ENCODE results near the gene FAM136A. TPM values are rescaled to one million over a fixed set of nuclear protein-coding genes. Genes with fewer than 3 reads are reported as not detected.

Gene FAM136A
- total and polyA plus RNA-seq, 2 of the 13 experiments (the other 11 are each of a cell fraction or from before 2014, with no cell fraction given): 77.8 to 126 TPM

DNA sequence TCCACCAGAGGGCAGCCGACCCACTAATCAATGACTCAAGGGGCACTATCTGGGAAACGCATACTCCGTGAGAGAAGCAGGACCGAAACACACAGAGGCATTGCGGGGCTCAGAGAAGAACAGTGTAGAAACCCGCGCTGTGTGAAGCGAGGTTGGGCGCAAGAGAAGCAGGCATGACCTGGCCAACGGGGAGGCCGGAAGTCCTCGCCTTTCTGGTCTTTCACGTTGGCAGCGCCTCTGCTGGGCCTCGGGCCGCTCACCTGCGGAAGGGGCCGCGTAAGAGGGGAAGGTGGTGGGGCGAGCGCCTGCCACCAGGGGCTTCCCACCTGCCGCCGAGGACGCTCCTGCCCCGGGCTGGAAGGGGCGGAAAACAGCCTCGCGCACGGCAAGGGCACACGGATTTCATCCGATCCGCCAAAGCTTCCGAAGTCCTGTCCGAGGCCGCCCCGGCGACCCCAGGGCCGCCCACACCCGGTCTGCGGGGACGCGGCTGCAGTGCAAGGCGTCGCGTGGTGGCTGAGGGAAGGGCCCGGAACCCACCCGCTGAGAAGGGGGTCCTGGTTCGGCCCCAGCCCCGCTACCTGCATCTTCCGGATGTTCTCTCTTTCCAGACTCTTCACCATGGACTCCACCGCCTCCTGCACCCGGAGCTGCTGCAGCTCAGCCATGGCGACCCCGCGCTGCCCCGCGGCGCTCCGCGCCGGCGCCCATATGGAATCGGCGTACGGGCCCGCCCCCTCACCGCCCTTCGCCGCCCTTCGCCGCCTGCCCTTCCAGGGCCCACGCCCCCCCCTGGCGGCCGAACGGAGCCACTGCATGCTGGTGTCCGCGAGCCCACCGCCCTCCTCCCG is at the start of gene FAM136A (continued):
- TF ChIP-seq, protein P1, sequence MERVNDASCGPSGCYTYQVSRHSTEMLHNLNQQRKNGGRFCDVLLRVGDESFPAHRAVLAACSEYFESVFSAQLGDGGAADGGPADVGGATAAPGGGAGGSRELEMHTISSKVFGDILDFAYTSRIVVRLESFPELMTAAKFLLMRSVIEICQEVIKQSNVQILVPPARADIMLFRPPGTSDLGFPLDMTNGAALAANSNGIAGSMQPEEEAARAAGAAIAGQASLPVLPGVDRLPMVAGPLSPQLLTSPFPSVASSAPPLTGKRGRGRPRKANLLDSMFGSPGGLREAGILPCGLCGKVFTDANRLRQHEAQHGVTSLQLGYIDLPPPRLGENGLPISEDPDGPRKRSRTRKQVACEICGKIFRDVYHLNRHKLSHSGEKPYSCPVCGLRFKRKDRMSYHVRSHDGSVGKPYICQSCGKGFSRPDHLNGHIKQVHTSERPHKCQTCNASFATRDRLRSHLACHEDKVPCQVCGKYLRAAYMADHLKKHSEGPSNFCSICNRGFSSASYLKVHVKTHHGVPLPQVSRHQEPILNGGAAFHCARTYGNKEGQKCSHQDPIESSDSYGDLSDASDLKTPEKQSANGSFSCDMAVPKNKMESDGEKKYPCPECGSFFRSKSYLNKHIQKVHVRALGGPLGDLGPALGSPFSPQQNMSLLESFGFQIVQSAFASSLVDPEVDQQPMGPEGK (CRISPR knock-in tag; IDR thresholded peaks at IDR 0.05): peak; percentile 59
- peak; percentile 48; the same call in 1 of the 2 replicates for TF ChIP-seq CHD4 (IDR thresholded peaks at IDR 0.05; ENCODE audit: borderline replicate concordance, low read length)
- peak; percentile 94; the same call in 1 of the 2 replicates for TF ChIP-seq ZNF160 (CRISPR knock-in tag; IDR thresholded peaks at IDR 0.05)
- peak; percentile 90; the same call in 1 of the 2 replicates for TF ChIP-seq ZNF737 (CRISPR knock-in tag; IDR thresholded peaks at IDR 0.05; ENCODE audit: borderline replicate concordance)
- 0 out of 2 replicates have a peak, but pooled peaks have one; percentile 5 for TF ChIP-seq CEBPG (CRISPR knock-in tag; IDR thresholded peaks at IDR 0.05)
- TF ChIP-seq PHF20 (CRISPR knock-in tag; IDR thresholded peaks at IDR 0.05): peak; percentile 81
- peak; percentile 94 for TF ChIP-seq POLR2G (IDR thresholded peaks at IDR 0.05; ENCODE audit: low read depth, low read length)
- no peak for TF ChIP-seq HMGA1 (CRISPR knock-in tag; conservative IDR thresholded peaks at IDR 0.05)
- TF ChIP-seq ZNF670 (CRISPR knock-in tag; IDR thresholded peaks at IDR 0.05; ENCODE audit: borderline replicate concordance): peak; percentile 79; the same call in 1 of the 2 replicates
- TF ChIP-seq ZNF83 (CRISPR knock-in tag; IDR thresholded peaks at IDR 0.05; ENCODE audit: borderline replicate concordance): peak; percentile 87
- TF ChIP-seq ZFP36L1 (CRISPR knock-in tag; IDR thresholded peaks at IDR 0.05): peak; percentile 22; the same call in 1 of the 2 replicates
- TF ChIP-seq, protein P2, sequence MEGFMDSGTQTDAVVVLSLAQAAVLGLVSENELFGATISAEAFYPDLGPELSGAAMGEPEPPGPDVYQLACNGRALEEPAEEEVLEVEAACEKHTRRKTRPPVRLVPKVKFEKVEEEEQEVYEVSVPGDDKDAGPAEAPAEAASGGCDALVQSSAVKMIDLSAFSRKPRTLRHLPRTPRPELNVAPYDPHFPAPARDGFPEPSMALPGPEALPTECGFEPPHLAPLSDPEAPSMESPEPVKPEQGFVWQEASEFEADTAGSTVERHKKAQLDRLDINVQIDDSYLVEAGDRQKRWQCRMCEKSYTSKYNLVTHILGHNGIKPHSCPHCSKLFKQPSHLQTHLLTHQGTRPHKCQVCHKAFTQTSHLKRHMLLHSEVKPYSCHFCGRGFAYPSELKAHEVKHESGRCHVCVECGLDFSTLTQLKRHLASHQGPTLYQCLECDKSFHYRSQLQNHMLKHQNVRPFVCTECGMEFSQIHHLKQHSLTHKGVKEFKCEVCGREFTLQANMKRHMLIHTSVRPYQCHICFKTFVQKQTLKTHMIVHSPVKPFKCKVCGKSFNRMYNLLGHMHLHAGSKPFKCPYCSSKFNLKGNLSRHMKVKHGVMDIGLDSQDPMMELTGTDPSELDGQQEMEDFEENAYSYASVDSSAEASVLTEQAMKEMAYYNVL (CRISPR knock-in tag; IDR thresholded peaks at IDR 0.05; ENCODE audit: borderline replicate concordance): no peak; the same call in 1 of the 2 replicates
- TF ChIP-seq, protein P3, sequence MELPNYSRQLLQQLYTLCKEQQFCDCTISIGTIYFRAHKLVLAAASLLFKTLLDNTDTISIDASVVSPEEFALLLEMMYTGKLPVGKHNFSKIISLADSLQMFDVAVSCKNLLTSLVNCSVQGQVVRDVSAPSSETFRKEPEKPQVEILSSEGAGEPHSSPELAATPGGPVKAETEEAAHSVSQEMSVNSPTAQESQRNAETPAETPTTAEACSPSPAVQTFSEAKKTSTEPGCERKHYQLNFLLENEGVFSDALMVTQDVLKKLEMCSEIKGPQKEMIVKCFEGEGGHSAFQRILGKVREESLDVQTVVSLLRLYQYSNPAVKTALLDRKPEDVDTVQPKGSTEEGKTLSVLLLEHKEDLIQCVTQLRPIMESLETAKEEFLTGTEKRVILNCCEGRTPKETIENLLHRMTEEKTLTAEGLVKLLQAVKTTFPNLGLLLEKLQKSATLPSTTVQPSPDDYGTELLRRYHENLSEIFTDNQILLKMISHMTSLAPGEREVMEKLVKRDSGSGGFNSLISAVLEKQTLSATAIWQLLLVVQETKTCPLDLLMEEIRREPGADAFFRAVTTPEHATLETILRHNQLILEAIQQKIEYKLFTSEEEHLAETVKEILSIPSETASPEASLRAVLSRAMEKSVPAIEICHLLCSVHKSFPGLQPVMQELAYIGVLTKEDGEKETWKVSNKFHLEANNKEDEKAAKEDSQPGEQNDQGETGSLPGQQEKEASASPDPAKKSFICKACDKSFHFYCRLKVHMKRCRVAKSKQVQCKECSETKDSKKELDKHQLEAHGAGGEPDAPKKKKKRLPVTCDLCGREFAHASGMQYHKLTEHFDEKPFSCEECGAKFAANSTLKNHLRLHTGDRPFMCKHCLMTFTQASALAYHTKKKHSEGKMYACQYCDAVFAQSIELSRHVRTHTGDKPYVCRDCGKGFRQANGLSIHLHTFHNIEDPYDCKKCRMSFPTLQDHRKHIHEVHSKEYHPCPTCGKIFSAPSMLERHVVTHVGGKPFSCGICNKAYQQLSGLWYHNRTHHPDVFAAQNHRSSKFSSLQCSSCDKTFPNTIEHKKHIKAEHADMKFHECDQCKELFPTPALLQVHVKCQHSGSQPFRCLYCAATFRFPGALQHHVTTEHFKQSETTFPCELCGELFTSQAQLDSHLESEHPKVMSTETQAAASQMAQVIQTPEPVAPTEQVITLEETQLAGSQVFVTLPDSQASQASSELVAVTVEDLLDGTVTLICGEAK (IDR thresholded peaks at IDR 0.05): no peak
- TF ChIP-seq, protein P3 (CRISPR knock-in tag; IDR thresholded peaks at IDR 0.05): peak; percentile 93
- TF ChIP-seq ZKSCAN5 (CRISPR knock-in tag; IDR thresholded peaks at IDR 0.05): no peak
- no peak for TF ChIP-seq ZNF17 (CRISPR knock-in tag; IDR thresholded peaks at IDR 0.05)

All from HepG2 (cell line).